LNCAP (cell line): ENCODE results near the gene UBE2O.

Experiments used
- CTCF ChIP-seq: fragments of 450-650 bp; IDR thresholded peaks from 2 replicates; pipeline ENCODE4 v1.5.1; 2017; ENCODE audit warnings: mild to moderate bottlenecking

Gene UBE2O

GRCh38 chr17:76491271-76492122 lies 38.5 kb upstream of the UBE2O start:
- no peak for TF ChIP-seq CTCF

GRCh38 chr17:76490112-76490710 lies 37.3 kb upstream of the UBE2O start:
- TF ChIP-seq CTCF: no peak

GRCh38 chr17:76487451-76488192 lies 34.7 kb upstream of the UBE2O start:
- no peak for TF ChIP-seq CTCF

GRCh38 chr17:76485569-76485968 lies 32.6 kb upstream of the UBE2O start:
- no peak for TF ChIP-seq CTCF

- TF ChIP-seq CTCF: no peak
Observed at GRCh38 chr17:76484228-76484725, 31.3 kb upstream of the UBE2O start.

- TF ChIP-seq CTCF: no peak
Observed at GRCh38 chr17:76481071-76481655, 28.2 kb upstream of the UBE2O start.

- TF ChIP-seq CTCF: no peak
Observed at GRCh38 chr17:76480632-76481031, 27.7 kb upstream of the UBE2O start.
